HepG2 (cell line): ENCODE data around the gene SLC12A9.

Experiments
- CHCHD3 ChIP-seq: sonication (generic); formaldehyde crosslinking; IDR thresholded peaks from 2 replicates; pipeline ENCODE4 v1.8.0; 2022; ENCODE audit warnings: mild to moderate bottlenecking, missing genetic modification reagents, moderate library complexity
- CTCF ChIP-seq: sonication (generic); formaldehyde crosslinking; IDR thresholded peaks from 2 replicates; pipeline ENCODE4 v1.5.0; 2020; ENCODE audit warnings: mild to moderate bottlenecking, missing genetic modification reagents, moderate library complexity
- TCF7 ChIP-seq: sonication (generic); IDR thresholded peaks from 2 replicates; pipeline ENCODE4 v1.6.1; 2016; ENCODE audit warnings: antibody characterized with exemption, low read depth

- TF ChIP-seq CHCHD3 (CRISPR knock-in tag) (no peak), TCF7 (no peak), CTCF (CRISPR knock-in tag) (no peak)
Observed at GRCh38 chr7:100895956-100896731, 43.6 kb downstream of the SLC12A9 start.
